ELF-1 (cell line): Measurements from ENCODE around the gene IFT25.
A peak's percentile ranks its signal among the peaks of the same experiment; 100 is the strongest.

Experiments
- DNase-seq: peaks from one replicate; pipeline ENCODE4 v3.0.0-alpha.2; 2016; ENCODE audit warnings: low read depth, low spot score

The IFT25 gene

GRCh38 chr1:53957194-53957818, 11.8 kb upstream of the IFT25 start:
- peak; percentile 78 for DNase-seq

GRCh38 chr1:53956308-53957168, 11.0 kb upstream of the IFT25 start:
- DNase-seq = no peak

- DNase-seq = no peak
These were observed 8.6 kb upstream of the IFT25 start for GRCh38 chr1:53954128-53954527.

DNA sequence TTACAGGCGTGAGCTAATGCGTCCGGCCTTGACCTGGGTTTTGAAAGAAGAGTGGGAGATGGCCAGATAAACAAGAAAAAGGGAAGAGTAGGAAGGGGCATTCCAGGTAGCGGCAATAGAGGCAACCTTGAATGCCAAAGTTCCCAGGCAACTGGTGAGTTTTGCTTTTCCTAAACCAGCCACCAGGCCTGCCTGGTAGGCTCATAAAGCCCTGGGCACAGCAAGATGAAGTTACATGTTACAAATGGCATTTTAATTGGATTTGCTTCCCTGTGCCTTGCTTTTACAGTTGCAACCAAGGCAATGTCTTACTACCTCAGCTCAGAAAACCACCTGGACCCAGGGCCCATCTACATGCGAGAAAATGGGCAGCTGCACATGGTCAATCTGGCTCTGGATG, 6.2 kb upstream of the IFT25 start:
- no peak for DNase-seq

- peak; percentile 56 for DNase-seq
These were observed 3.8 kb upstream of the IFT25 start for GRCh38 chr1:53949023-53949990.

- no peak for DNase-seq
These were observed 2.8 kb upstream of the IFT25 start for GRCh38 chr1:53948291-53948690.

- DNase-seq = no peak
These were observed 1.8 kb upstream of the IFT25 start for GRCh38 chr1:53947172-53947907.

DNA sequence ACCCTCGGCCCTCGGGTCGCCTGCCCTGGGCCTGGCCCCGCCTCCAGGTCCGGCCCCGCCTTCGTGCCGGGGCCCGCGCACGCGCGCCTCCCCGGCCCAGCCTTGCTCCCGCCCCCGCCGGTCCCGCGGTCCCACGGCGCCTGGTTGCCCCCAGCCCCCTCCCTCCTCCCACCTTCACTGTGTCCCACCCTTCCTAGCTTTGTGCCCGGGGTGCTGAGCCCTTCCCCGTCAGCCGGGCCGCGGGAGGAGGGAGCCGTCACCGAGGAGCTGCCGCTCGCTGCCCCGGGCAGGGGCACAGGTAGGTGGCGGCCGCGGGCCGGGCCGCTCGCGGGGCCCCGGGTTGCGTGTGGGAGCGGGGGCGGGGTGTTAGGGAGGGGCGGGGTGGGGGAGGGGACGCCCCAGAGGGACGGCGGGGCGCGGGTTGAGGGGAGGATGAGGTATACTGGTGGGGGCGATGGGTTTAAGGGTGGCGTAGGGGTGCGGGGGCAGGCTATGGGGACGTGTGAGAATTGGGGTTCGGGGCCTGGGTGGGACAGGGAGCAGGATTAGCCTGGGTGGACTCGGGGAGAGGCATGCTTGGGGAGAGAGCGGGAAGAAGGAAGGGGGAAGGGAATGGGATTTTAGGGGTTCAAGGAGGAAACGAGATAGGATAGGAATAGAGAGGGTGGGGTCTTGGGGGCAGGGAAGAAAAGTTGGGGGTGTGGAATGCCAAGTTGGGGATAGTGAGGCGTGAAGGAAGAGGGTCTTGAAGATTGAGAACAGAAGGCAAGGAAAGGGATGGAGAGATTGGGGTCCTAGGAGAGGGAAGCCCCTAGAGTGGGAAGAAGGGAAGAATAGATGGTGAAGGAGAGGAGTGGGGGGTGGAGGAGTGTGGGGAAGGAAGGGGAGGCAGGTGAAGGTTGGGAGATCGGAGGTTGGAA, 1.0 kb upstream of the IFT25 start, which contains the start of gene LRRC42:
Gene LRRC42, plus strand, starts transcription at position 99 of the 920 bp plus-strand sequence. CDS start 5,650 bp downstream, outside the sequence.
- DNase-seq = no peak

- no peak for DNase-seq
These were observed 391 bp downstream of the IFT25 start for GRCh38 chr1:53945183-53945432.

GRCh38 chr1:53944469-53945182, 873 bp downstream of the IFT25 start:
- DNase-seq = peak; percentile 41

DNA sequence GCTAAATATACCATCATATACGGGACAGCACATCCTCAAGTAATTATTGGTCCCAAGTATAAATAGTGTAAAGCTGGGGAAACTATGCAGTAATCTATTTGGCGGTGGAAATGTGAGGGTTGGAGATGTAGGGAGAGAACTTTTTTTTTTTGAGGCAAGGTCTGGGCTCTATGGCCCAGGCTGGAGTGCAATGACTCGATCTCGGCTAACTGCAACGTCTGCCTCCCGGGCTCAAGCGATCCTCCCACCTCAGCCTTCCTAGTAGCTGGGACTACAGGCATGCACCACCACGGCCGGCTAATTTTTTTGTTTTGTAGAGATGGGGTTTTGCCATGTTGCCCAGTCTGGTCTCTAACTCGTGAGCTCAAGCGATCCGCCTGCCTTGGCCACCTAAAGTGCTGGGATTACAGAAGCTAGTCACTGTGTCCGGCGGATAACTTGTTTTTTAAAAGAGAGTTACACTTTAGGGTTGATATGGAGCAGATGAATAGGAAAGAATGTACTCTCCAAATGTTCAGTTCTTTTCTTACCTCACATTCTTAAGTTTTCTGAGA, 1.9 kb downstream of the IFT25 start:
- DNase-seq = no peak

DNA sequence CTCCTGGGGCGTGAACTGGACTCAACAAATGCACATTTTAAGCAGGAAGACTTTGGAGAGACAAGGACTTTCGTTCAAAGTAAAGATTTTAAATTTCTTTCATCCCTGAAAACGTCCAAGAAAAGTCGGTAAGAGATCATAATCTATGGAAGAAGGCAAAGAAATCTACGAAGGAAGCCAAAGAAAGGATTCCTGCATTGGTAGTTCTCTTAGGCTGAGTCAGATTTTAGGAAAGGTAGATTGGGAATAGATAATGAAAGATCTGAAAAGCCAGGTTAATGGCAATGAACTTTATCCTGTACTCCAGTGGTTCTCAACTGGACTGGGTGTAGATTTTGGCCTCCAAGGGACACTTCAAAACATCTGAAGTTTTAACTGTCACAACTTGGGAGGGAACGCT, 2.4 kb downstream of the IFT25 start:
- no peak for DNase-seq

- DNase-seq = no peak
These were observed 3.2 kb downstream of the IFT25 start for GRCh38 chr1:53942127-53942957.

DNA sequence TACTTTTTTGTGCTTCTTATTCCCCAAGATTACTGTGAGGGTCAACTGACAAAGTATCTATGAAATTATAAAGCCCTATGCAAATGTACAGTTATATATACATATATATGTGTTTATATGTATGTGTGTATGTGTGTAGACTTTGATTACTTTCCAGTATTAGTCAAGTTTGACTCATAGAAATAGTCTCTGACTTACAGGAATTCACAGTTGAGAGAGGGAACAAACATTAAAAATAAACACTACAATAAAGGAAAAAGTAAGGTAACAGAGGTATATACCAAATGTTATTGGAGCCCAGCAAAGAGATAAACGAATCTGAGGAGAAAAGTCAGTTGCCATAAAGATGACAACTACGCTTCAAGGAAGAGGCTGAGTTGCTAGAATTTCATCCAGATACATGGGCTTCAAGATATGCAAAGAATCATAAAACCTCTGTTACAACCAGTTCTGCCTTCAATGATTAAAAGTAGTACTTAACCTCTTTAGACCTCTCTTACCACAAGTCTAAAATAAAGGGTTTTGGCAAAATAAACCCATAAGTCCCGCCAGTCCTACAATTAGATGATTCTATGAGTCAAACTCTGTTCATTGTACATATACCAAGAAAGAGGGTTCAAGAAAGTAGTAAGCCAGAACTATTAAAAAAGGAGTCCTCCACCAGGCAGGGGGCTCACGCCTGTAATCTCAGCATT, 7.2 kb downstream of the IFT25 start:
- no peak for DNase-seq

GRCh38 chr1:53936430-53936829, 9.1 kb downstream of the IFT25 start:
- DNase-seq = no peak

DNA sequence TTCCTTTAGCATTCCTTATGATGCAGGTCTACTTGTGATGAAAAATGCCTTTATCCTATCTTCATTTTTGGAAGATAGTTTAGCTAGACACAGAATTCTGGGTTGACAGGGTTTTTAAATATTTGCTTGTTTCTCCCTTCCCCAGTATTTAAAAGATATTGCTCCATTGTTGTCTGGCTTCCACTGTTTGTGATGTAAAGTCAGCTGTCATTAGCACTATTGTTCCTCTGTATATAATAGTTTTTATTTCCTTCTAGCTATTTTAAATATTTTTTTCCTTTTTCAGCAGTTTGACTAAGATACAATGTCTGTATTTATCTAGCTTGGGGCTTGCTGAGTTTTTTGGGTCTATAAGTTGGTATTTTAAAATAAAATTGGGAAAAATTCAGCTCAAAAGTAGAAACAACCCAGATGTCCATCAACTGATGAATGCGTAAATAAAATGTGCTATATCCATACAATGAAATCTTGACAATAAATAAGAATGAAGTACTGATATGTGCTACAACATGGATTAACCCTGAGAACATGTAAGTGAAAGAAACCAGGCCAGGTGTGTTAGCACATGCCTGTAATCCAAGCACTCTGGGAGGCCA, 11.2 kb downstream of the IFT25 start:
- no peak for DNase-seq

DNA sequence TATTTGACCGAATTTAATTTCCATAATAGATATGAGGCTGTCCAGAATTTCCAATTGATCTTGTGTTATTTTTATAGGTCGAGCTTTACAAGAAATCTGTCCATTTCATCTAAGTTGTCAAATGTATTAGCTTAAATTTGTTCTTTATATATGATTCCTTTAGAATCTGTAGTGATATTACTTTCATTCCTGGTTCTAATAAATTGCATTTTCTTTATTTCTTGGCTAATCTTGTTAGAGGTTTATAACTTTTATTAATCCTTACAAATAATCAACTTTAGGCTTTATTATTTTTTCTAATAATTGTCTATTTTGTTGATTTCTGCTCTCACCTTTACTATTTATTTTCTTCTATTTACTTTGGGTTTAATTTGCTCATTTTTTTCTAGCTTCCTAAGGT, 14.0 kb downstream of the IFT25 start:
- no peak for DNase-seq

GRCh38 chr1:53930932-53931331, 14.6 kb downstream of the IFT25 start:
- no peak for DNase-seq
